GM18861 (cell line): ENCODE data around the gene CCDC188.

Experiments
- ATAC-seq: cut with Tn5 transposase; IDR thresholded peaks from one replicate; pipeline ENCODE4 v1.9.1; 2021; ENCODE audit not compliant: unreplicated experiment

The CCDC188 gene

DNA sequence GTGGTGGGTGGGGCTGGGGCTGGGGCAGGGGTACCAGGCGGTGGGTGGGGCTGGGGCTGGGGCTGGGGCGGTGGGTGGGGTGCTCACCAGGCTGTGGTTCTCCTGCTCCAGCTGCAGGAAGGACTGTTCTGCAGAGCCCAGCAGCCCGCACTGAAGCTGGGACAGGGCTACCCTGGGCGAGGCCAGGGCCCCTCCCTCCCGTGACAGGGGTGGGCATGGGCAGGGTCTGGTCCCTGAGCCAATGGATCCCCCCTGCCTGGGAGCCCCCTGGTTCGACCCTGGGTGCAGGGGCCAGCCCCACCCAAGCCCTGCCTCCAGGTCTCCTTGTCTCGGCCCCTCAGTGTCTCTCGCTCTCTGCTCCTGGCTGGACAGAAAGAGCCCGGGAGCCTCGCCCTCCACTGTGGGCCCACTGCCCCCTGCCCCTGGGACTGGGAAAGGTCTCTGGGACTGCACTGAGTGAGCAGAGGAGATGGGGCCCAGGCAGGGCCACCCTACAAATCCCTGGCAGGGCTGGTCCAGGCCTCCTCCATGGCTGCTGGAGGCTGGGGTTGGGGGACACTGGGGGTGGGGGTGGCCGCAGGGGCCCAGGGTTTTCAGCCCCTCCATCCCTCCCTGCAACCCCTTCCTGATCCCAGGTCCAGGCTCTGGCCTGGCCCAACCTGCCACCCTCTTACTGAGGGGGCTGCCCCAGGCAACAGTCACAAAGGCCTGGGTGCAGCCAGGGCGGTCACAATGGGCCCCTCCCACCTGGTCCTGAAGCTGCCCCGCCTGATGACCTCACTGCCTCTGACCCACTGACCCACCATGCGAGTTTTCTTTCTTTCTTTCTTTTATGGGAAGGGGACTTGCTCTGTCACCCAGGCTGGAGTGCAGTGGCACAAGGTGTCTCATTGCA, at the start of gene CCDC188:
Gene CCDC188 (minus strand): TSS at position 675 of the 895 bp plus-strand sequence. CDS start 69 bp downstream, at position 606.
- ATAC-seq, result no peak

DNA sequence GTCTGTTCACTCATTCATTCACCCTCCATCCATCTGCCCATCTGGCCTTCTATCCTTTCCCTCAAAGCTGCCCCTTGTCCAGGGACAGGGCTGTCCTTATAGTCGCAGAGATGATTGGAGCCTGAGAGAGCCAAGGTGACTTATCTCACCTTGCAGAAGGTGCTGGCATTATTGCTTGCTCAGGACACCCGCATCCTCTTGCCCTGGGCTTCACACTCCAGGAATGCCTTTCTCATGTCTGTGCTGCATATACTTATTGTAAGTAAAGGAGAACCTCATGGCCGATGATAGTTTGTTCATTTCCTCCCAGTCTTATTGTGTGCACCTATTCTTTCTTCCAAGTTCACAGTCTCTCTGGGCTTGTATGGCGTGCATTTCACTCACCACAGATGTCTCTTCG, 49.1 kb upstream of the CCDC188 start:
- no peak for ATAC-seq

DNA sequence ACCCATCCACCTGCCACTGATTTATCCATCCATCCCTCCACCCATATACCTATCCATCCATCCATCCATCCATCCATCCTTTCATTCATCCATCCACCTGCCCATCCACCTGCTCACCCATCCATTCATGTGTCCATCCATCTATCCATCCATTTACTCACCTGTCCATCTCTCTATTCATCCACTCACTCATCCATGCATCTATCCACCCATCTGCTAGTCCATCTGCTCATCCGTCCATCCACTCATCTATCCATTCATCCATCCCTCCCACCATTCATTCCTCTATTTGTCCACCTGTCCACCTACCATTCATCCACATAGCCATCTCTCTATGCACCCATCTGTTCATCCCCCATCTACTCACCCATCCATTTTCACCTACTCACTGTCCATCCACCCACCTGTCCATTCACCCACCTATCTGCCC, 48.6 kb upstream of the CCDC188 start:
- no peak for ATAC-seq

DNA sequence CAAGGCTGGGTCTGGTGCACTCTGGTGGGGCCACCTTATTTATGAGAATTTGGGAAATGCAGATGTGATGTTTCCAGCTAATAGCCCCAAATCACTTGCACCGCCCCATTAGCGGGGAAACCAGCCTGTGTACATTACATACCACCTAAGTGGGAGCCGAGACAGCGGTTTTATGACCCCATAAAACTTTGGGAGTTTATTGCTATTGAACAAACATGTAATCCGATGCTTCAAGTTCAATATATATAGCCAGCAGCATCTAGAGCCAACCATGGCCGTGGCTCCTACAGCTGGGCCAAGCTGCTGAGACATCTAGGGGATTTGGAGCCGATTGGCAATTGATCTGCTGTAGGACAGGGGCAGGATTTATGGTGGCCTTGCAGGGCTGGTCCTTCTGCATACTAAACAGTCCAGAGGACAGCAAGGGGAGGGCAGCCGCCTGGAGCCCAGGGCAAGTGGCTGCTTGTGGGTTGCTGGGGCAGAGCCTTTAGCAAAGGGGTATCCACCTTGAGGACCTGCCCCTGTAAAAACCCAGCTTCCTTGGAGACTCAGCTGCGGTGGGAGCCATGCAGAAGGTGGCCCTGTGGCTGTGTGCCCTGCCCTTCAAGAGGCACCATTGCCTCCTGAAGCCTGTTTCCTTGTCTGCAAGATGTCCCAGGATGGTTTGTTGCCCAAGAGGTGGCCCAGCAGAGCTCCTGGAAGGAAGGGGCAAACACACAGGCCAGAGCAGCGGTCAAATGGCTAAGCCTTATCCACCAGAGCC, 47.9 kb upstream of the CCDC188 start:
- ATAC-seq, result no peak

DNA sequence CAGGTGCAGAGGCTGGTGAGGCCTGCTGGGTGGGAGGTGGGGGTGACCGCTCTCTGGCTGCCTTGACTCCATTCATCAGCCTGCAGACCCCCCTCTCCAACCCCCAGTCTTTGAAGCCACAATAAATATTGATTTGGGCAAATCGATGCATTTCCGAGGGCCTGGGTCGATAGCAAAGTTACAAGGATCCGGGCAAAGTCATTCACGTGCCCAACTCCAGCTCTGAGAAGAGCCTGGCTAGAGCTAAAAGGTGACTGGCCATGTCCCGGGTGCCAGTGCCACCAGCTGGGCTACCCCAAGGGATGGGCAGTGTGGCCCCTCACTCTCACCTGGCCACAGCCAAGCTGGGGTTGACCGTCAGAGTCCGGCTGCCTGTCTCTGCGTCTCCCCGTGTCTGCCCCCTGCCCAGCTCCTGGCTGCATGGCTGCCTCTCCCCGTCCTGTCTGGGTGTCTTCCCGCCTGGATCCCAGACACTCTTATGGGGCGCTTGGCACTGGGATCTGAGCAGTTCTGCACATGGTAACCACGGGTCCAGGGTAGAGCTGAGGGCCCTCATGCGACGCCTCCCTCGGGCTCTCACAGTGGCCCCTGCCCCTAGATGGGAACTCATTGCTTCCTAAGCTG, 46.7 kb upstream of the CCDC188 start:
- ATAC-seq, result no peak

DNA sequence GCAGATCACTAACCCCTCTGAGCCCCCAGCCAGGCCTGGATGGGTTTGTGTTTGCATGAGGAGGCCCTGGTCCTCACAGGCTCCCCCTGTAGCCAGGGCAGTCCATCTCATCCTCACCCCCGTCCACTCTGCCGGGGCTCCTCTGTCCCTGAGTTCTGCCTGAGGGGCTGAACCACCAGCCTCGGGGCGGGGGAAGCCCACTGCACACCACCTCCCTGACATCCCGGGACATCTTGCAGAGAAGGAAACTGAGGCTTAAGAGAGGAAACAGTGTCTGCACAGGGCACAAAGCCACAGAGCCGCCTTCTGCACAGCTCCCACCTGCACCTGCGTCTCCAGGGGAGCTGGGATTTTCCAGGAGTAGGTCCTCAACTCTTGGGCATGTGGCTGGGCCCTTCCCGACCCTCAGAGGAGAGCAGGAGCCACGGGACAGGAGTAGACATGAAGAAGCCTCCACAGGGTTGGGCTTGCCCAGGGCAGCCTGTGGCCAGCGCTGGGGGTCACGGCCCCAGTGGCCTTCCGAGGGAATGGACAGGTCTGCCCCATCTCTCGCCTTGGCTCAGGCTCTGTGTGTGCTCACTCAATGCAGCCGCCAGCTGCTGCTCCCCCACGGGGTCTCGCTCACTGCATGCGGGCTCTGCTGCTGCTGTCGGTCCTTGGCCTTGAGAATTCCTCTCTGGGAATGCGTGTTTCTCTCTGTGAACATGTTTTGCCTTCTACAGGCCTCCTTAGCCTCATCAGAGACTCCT, 45.4 kb upstream of the CCDC188 start:
- ATAC-seq, result no peak

DNA sequence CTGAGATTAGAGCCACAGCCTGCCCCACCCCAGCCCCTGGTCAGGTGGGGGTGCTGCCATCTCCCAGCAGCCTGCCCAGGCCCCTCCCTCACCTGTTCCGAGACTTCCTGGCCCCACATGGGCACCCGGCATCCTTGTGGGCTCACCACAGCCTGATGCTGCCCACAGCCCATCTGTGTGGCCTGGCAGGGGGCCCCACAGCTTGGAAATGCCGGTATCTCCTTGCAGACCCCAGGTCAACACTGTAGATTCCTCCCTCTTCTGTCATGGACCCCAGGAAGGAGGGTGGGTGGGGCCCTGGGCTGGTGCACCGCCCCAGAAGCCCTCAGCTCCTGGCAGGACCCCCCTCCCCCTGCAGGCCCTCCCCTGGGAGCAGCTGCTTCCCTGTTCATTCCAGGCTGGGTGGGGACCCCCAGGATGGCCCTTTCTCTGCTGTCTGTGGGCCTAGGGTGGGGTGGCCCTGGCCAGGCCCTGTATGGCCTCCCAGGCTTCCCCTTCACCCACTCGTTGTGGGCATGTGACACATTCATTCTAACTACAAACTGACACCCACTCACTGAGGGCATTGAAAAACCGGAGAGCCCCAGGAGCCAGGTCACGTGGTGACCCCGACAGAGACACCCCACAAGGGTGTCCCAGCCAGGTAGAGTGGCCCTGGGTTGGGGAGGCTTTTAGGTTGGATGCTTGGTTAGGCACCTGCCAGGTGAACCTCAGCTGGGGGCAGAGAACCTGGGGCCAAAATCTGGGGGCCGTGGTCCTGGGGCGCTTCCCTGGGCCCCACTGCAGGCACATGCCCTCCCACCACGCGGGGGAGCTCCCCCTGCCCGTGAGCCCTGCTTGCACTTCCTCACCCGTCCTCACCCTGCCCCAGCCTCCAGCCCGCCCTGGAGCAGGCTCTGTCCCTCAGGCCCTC, 44.1 kb upstream of the CCDC188 start:
- ATAC-seq, result no peak

DNA sequence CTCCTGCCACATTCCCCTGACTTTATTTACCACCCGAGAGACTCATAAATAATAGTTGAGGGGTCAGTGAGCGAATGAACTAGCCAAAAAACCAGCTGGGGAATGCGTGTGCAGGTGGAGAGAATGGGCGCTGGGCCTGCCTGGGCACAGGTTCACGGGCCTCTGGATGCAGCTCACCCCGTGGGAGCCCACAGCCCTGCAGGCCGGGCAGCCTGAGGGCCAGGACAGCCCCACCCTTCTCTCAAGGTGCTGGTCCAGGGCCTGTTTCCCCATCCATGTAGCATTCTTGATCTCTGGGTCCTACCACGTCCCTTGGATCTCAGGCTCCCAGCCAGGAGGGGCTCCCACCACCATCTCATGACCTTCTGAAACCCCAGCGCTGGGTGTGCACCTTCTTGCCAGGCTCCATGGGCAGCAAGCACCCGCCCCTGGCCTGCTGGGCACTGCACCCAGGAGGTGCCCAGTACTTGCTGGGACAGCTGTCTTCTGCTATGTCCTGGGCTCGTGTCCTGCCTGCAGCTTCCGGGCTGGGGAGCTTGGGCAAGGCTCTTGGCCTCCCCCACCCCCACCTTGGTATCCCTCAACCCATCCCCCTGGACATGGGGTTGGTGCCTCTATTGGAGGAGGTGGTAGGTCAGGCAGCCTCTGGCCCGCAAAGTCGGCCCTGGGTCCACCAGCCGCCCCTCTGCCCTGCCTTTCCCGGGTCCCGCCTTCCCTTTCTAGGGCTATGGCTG, 43.1 kb upstream of the CCDC188 start:
- ATAC-seq, result no peak

DNA sequence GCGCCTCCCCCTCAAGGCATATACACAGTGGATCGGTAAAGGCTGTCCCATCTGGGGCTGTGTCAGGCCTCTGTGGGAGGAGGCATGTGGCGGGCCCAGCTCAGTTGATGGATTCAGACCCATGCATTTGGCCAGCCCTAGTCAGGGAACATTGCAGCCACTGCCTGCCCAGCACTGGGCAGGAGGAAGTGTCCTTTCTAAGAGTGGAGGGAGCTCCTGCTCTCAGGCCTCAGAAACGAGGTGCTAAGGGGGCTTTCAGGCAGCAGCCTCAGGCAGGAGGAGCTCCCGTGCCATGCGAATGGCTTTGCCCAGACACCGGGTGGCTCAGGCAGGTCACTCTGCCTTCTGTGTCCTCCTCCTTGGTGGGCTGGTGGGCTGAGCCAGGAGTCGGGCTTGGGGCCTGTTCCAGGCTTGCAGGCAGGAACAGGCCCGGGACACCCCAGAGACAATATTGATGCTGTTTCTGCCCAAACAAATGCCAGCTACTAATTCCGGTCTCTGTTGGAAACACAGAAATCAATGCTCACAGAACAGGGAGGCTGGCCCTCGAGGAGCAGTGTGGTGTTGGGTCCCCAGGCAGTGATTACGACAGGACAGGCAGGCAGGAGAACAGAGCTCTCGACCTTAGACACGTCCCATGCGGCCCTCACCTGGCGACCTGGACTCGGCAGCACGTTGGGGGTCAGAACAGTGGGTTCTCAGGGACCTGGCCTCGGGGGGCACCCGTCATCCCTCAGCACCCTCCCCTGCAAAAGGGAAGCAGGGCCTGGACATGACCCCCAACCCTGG, 42.3 kb upstream of the CCDC188 start:
- no peak for ATAC-seq

DNA sequence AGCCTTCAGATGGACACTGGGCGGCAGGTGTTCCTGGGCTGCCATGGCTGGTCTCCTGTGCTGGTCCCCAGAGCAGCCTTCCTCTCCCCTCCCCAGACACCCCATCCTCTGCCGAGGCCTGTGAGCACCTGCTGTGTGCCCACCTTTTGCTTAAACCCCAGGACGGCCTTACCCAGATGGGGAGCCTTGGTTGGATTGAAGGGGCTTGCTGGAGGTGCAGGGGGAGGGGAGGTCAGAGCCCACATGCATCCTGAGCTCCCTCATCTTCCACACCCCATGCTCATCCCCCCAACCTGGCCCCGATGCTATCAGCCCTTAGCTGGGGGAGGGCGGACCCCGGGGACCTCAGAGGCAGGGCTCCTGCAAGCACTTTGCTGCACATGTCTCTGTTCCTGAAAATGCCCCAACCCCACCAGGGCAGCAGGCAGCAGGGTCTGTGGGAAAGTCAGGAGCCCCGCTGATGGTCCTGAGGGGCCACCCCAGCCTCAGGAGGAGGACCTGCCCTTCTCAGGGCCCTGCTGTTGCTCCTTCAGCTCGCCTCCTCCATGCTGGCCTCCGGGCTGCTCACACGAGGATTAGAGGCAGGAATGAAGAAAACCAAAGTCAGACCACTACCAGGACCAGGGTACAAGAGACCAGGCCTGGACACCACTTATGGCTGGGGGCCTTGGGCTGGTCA, 41.6 kb upstream of the CCDC188 start:
- ATAC-seq, result no peak

DNA sequence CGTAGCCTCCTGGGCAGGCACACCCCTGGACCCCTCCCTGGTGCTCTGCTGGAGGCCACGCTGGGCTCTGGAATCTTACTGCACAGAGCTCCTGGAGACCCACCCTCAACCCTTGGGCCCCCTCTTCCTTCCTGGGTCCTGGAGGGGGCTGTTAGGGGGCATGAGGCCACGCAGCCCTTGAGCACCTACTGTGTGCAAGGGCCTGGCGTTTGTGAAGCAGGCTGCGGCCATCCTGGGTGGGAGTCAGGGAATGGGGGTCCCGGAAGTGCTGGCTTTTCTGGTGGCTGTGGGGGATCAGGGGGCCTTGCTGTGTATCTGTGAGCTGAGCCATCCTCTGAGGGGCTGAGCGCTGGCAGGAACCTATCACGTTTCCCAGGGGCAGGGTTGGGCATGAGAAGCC, 40.9 kb upstream of the CCDC188 start:
- no peak for ATAC-seq

DNA sequence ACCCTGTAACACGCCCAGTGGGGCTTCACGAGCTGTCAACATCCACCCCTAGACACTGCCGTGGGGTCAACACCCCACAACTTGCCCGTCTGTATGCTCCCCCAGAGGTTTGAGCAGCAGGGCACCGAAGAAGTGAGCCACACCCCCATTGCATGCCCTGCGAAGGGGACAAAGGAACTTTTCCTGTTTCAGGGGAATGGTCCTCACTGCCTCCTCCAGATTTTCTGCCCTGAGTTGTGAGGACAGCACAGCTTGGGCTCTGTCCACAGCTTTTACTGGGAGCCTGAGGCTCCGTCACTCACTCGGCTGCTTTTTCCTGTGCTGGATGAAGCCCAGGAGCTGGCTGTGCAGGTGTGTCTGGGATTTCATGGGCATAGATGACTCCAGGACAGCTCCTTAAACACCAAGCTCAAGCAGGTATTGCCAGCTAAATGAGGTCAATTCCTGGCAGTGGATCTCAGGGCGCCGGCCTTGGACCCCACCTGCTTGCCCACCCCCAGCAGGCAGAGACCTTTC, 40.2 kb upstream of the CCDC188 start:
- ATAC-seq, result no peak

DNA sequence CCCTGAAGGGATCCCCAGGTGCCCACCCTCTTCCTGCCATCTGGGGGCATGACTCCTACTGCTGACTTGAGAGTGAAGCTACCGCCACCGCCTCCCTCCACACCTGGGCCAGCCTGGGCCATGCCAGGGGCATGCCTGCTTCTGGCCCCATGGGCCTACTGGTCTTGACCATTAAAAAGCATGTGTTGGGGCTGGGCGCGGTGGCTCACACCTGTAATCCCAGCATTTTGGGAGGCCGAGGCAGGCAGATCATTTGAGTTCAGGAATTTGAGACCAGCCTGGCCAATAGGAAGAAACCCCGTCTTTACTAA, 37.7 kb upstream of the CCDC188 start:
- ATAC-seq, result no peak

DNA sequence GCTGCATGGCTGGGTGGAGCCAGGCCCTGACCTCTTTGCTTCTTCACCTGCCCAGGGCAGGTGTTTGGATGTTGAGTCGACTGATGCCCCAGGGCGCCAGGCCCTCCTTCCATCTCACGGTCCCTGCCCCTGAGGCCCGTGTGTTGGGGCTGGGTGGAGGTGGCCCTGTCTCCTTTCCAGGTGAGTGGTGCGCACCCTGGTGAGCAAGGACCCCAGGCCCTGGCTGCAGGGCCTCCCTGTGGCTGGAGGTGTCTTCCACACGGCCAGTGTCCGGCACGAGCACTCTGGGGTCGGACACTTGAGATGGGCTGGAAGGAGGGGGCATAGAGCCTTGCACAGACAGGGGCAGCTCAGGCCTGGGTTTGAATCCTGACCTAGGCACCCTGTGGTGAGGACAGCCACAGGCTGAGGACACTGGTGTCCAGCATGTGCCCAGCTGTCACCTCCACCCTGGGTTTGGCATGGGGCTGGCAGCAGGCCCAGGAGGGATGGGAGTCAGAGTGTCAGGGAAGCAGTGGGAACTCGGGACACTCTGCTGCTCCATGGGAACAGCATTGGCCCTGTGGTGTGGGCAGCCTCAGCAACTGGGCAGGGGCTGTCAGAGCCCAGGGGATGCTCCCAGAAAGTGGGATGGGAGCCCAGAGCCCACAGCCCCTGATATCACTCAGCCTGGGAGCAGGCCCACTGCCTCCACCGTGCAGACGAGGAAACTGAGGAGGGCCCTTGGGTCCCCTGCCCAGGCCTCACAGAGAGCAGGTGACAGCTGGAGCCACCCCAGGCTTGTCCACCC, 37.1 kb upstream of the CCDC188 start:
- ATAC-seq, result no peak

DNA sequence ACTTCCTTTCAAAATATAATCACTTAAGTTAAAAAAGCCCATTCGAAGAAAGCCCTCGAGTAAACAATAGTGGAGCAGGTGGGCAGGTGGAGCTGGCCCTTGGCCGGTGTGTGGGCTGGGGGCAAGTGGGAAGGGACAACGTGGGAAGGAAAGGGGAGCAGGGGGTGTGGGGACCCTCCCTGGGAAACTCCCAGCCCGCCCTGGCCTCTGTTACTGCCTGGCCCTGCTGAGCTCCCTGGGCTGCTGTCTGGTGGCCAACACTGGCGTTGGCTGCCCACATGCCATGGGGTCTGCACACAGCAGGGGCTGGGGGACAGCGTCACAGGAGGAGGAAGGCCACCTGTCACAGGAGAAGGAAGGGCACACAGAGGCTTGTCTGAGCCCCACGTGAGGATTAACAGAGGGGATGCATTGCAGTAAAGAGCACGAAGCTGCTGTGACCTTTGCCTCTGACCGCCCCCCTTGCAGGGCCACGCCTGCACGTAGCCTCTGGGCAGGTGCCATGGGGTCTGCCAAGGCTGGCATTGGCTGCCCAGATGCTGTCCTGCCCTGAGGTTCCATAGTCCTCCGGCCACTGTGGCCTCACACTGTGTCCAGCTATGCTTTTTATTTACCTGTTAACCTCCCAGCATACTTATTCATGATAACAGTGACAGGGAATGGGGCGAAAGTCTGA, 36.2 kb upstream of the CCDC188 start:
- no peak for ATAC-seq

DNA sequence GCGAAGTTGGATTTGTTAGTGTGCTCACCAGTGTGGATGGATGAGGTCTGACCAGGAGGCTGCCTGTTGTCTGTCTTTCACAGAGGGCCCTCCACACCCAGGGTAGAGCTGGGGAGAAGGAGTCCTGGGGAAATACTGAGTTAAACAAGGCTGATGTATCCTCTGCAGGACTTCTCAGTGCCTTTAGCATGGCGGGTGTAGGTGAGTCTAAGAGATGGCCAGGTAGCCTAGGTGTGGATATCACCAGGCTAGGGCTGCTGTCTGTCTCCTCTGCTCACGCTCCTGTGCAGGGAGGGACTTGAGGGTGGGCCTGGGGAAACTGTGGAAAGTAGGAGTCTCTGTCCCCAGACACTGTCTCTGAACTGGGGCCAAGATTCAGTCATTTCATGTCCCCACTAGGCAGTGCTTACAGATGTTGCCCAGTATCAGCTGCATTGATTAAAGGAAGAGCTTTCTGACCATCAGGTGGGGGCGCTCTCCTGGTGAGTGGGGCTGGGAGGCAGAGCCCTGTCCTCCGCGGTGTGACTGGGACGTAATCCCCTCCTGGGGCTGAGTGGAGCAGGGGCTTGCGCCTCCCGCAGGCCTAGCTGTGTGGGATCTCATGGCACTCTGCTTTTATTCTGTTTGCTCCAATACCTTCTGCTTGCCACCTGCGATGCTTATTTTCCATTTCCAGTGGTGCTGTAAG, 35.5 kb upstream of the CCDC188 start:
- no peak for ATAC-seq
